ENCODE measurements around the gene SH3RF1.
A peak's percentile ranks its signal among the peaks of the same experiment; 100 is the strongest.

Gene SH3RF1

GRCh38 chr4:169098532-169098931, 172.2 kb downstream of the SH3RF1 start:
- no peak for DNase-seq

- no peak for DNase-seq
Measured at GRCh38 chr4:169098054-169098497, 172.7 kb downstream of the SH3RF1 start.

- no peak for DNase-seq
Measured at GRCh38 chr4:169096221-169096620, 174.5 kb downstream of the SH3RF1 start.

- DNase-seq: no peak
Measured at GRCh38 chr4:169094656-169095231, 176.0 kb downstream of the SH3RF1 start.

- no peak for DNase-seq
Measured at GRCh38 chr4:169092889-169093522, 177.8 kb downstream of the SH3RF1 start.

- DNase-seq: no peak
Measured at GRCh38 chr4:169090484-169091215, 180.1 kb downstream of the SH3RF1 start.

- no peak for DNase-seq
Measured at GRCh38 chr4:169089004-169089403, 181.8 kb downstream of the SH3RF1 start.

- no peak for DNase-seq
Measured at GRCh38 chr4:169084954-169085353, 185.8 kb downstream of the SH3RF1 start.

- no peak for DNase-seq
Measured at GRCh38 chr4:169080981-169081380, 189.8 kb downstream of the SH3RF1 start.

- peak; percentile 56 for DNase-seq
Measured at GRCh38 chr4:169079942-169080827, 190.6 kb downstream of the SH3RF1 start.

GRCh38 chr4:169074117-169074516, 196.6 kb downstream of the SH3RF1 start:
- DNase-seq: no peak

- no peak for DNase-seq
Measured at GRCh38 chr4:169071747-169072146, 199.0 kb downstream of the SH3RF1 start.

- no peak for DNase-seq
Measured at GRCh38 chr4:169070895-169071218, 199.9 kb downstream of the SH3RF1 start.

- DNase-seq: peak; percentile 84
Measured at GRCh38 chr4:169070071-169070894, 200.5 kb downstream of the SH3RF1 start.

- DNase-seq: no peak
Measured at GRCh38 chr4:169068423-169068822, 202.3 kb downstream of the SH3RF1 start.

GRCh38 chr4:169066934-169067333, 203.8 kb downstream of the SH3RF1 start:
- DNase-seq: no peak

GRCh38 chr4:169064296-169064695, 206.5 kb downstream of the SH3RF1 start:
- DNase-seq: no peak

- no peak for DNase-seq
Measured at GRCh38 chr4:169063441-169063840, 207.3 kb downstream of the SH3RF1 start.

- no peak for DNase-seq
Measured at GRCh38 chr4:169062897-169063244, 207.9 kb downstream of the SH3RF1 start.

GRCh38 chr4:169061386-169061785, 209.4 kb downstream of the SH3RF1 start:
- no peak for DNase-seq

GRCh38 chr4:169060391-169061091, 210.2 kb downstream of the SH3RF1 start:
- DNase-seq: no peak

Data from DMS79 treated with DMSO at 0.1 percent for 48 hours (cell line).